Parathyroid adenoma (tissue), 2 donors: ENCODE measurements around the gene SCARB2.

ENCODE experiments used
- H2AFZ ChIP-seq: fragments of 300-600 bp; sonication (generic); one replicate; pipeline ENCODE4 v1.7.0; 2017; ENCODE audit warnings: antibody characterized with exemption, mild to moderate bottlenecking
- H3K27ac ChIP-seq: fragments of 300-600 bp; sonication (generic); one replicate; pipeline ENCODE4 v1.7.0; 2017
- H3K27me3 ChIP-seq: fragments of 300-600 bp; sonication (generic); one replicate; pipeline ENCODE4 v1.7.0; 2017; ENCODE audit warnings: low read length; ENCODE audit not compliant: control insufficient read depth, insufficient read depth
- H3K36me3 ChIP-seq: fragments of 300-600 bp; sonication (generic); one replicate; pipeline ENCODE4 v1.7.0; 2017; ENCODE audit warnings: low read length; ENCODE audit not compliant: control insufficient read depth, insufficient read depth
- H3K4me1 ChIP-seq: fragments of 300-600 bp; sonication (generic); one replicate; pipeline ENCODE4 v1.7.0; 2017; ENCODE audit warnings: control low read depth
- H3K4me2 ChIP-seq: fragments of 300-600 bp; sonication (generic); one replicate; pipeline ENCODE4 v1.7.0; 2017; ENCODE audit warnings: low read length
- H3K4me3 ChIP-seq: fragments of 300-600 bp; sonication (generic); one replicate; pipeline ENCODE4 v1.7.0; 2017; ENCODE audit warnings: low read depth, low read length
- H3K79me2 ChIP-seq: fragments of 300-600 bp; sonication (generic); one replicate; pipeline ENCODE4 v1.7.0; 2017; ENCODE audit warnings: control low read depth
- H3K9ac ChIP-seq: fragments of 300-600 bp; sonication (generic); one replicate; pipeline ENCODE4 v1.7.0; 2017; ENCODE audit warnings: mild to moderate bottlenecking
- H3K9me3 ChIP-seq: fragments of 300-600 bp; sonication (generic); one replicate; pipeline ENCODE4 v1.7.0; 2017; ENCODE audit warnings: low read length; ENCODE audit not compliant: control insufficient read depth
- TF ChIP-seq, protein P1 (sequence below): fragments of 300-600 bp; sonication (generic); IDR thresholded peaks from one replicate; pipeline ENCODE4 v1.7.0; 2017; ENCODE audit warnings: antibody characterized with exemption, mild to moderate bottlenecking
- donor health status: primary hyperparathyroidism.

SCARB2 gene, protein sequence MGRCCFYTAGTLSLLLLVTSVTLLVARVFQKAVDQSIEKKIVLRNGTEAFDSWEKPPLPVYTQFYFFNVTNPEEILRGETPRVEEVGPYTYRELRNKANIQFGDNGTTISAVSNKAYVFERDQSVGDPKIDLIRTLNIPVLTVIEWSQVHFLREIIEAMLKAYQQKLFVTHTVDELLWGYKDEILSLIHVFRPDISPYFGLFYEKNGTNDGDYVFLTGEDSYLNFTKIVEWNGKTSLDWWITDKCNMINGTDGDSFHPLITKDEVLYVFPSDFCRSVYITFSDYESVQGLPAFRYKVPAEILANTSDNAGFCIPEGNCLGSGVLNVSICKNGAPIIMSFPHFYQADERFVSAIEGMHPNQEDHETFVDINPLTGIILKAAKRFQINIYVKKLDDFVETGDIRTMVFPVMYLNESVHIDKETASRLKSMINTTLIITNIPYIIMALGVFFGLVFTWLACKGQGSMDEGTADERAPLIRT

DNA sequence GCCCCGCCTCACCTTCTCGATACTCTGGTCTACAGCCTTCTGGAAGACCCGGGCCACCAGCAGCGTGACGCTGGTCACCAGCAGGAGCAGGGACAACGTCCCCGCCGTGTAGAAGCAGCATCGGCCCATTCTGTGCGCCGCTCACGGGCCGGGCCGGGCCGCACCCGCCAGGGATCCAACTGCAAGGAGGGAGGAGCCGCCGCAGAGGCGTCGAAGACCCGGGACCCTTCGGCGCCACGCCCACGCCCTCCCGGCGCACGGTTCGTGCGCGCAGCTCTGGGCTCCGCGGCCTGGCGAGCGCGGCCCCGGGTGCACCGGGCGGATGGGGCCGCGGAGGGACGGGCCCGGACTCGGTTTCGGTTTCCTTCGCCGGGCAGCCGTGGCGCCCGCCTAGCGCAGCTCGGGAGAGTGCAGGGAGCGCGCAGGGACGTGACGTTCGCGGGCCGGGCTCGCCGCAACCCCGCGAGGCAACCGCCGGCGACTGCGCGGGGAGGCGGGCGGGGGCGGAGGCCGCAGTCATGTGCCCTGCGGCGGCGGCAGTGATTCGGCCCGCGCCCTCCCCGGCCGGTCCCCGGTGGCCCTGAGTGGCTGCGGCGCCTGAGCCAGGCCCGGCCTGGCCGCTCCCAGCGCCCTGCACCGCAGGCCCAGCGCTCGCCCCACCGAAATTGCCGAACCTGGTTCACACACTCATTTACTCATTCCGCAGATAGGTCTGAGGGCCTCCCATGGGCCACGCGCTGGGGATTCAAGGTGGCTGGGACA is at the start of gene SCARB2:
Gene SCARB2, minus strand, starts transcription at position 410 of the 762 bp plus-strand sequence. Its CDS starts 281 bp downstream, at position 129.
- peak within 1 kb of the TSS; percentile 93 for H2AFZ ChIP-seq
- peak within 1 kb of the TSS; percentile 89 for H3K4me3 ChIP-seq
- H3K4me1 ChIP-seq, result peaks cover 17% of the 10 kb centered on the region
- peaks cover 30% of the 10 kb centered on the region for H3K79me2 ChIP-seq
- no peaks in the 10 kb centered on the region for H3K9me3 ChIP-seq
- H3K4me2 ChIP-seq, result peak within 1 kb of the TSS; percentile 98
- peak within 1 kb of the TSS; percentile 67 for H3K9ac ChIP-seq
- no peaks in the 10 kb centered on the region for H3K27me3 ChIP-seq
- H3K36me3 ChIP-seq, result no peaks in the 10 kb centered on the region
- peak within 1 kb of the TSS; percentile 97 for H3K27ac ChIP-seq
- TF ChIP-seq, protein P1, sequence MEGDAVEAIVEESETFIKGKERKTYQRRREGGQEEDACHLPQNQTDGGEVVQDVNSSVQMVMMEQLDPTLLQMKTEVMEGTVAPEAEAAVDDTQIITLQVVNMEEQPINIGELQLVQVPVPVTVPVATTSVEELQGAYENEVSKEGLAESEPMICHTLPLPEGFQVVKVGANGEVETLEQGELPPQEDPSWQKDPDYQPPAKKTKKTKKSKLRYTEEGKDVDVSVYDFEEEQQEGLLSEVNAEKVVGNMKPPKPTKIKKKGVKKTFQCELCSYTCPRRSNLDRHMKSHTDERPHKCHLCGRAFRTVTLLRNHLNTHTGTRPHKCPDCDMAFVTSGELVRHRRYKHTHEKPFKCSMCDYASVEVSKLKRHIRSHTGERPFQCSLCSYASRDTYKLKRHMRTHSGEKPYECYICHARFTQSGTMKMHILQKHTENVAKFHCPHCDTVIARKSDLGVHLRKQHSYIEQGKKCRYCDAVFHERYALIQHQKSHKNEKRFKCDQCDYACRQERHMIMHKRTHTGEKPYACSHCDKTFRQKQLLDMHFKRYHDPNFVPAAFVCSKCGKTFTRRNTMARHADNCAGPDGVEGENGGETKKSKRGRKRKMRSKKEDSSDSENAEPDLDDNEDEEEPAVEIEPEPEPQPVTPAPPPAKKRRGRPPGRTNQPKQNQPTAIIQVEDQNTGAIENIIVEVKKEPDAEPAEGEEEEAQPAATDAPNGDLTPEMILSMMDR, result no peak

DNA sequence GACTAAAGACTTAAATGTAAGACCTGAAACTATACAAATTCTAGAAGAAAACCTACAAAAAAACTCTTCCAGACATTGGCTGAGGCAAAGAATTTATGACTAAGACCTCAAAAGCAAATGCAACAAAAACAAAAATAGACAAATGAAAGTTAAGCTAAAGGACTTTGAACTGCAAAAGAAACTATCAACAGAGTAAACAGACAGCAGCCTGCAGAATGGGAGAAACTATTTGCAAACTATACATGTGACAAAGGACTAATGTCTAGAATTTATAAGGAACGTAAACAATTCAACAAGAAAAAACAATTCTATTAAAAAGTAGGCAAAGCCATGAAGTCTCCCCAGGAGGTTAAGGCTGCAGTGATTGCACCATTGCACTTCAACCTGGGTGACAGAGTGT is 46.9 kb upstream of the SCARB2 start:
- no peaks in the 10 kb centered on the region for H3K27me3 ChIP-seq
- H3K4me2 ChIP-seq, result no peak overlapping the region
- H2AFZ ChIP-seq, result no peak overlapping the region
- TF ChIP-seq, protein P1, result no peak
- no peaks in the 10 kb centered on the region for H3K79me2 ChIP-seq
- no peaks in the 10 kb centered on the region for H3K9me3 ChIP-seq
- H3K36me3 ChIP-seq, result no peaks in the 10 kb centered on the region
- H3K4me1 ChIP-seq, result no peaks in the 10 kb centered on the region
- H3K4me3 ChIP-seq, result no peak overlapping the region
- H3K27ac ChIP-seq, result no peak overlapping the region
- H3K9ac ChIP-seq, result no peak overlapping the region

DNA sequence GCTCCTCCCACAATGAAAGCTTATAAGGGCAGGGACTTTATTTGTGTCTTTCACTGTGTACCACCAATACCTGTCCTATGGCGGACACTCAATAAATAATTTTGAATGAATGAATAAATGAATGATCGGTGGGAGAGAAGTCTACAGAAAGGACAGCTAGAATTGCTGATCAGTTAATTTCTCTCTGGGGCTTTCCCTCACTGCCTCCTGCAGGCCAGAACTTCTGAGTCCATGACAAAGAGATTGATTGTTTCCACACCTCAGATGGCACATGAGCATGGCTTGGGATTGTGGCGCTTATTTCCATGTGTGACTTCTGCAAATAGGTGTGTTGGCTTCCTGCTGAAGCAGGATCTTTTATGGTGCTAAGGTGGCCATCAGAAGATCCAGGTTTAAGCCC is 44.2 kb upstream of the SCARB2 start:
- Histone ChIP-seq H3K9me3 (no peaks in the 10 kb centered on the region), H3K27ac (no peak overlapping the region), H3K36me3 (no peaks in the 10 kb centered on the region)

DNA sequence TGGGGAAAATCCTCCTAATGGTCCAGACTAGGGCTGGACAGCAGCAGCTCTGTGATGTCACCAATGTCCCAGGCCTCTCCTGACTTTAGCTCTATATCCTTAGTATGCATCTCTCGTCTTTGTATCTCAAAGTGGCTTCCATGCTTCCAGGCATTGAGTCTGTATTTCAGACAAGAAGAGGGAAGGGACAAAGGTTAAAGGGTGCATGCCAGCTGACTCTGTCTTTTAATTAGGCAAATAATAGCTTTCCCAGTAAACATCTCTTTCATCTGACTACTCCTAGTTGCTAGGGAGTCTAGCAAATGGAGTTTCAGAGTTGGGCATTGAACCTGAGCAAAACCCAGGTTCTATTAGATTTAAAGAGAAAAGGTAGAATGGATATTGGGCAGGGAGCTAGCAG is 43.3 kb upstream of the SCARB2 start:
- TF ChIP-seq, protein P1, result no peak
- Histone ChIP-seq H3K9me3 (no peaks in the 10 kb centered on the region), H3K36me3 (no peaks in the 10 kb centered on the region), H3K4me3 (no peak overlapping the region), H3K79me2 (no peaks in the 10 kb centered on the region), H3K9ac (no peak overlapping the region), H3K27me3 (no peaks in the 10 kb centered on the region), H2AFZ (no peak overlapping the region), H3K4me2 (no peak overlapping the region), H3K4me1 (no peaks in the 10 kb centered on the region), H3K27ac (no peak overlapping the region)

More for the DNA sequence above, 44.2 kb upstream of the SCARB2 start:
- Histone ChIP-seq H3K4me3 (no peak overlapping the region), H3K9ac (no peak overlapping the region), H2AFZ (no peak overlapping the region), H3K79me2 (no peaks in the 10 kb centered on the region), H3K4me1 (no peaks in the 10 kb centered on the region), H3K4me2 (no peak overlapping the region), H3K27me3 (no peaks in the 10 kb centered on the region)
- TF ChIP-seq, protein P1, result no peak
